GM21619 (cell line): ENCODE data around the gene CRISPLD2.

Source experiments
- ATAC-seq: cut with Tn5 transposase; IDR thresholded peaks from one replicate; pipeline ENCODE4 v1.9.1; 2021; ENCODE audit not compliant: unreplicated experiment

The CRISPLD2 gene

GRCh38 chr16:84879569-84880487 lies 60.0 kb downstream of the CRISPLD2 start:
- no peak for ATAC-seq

DNA sequence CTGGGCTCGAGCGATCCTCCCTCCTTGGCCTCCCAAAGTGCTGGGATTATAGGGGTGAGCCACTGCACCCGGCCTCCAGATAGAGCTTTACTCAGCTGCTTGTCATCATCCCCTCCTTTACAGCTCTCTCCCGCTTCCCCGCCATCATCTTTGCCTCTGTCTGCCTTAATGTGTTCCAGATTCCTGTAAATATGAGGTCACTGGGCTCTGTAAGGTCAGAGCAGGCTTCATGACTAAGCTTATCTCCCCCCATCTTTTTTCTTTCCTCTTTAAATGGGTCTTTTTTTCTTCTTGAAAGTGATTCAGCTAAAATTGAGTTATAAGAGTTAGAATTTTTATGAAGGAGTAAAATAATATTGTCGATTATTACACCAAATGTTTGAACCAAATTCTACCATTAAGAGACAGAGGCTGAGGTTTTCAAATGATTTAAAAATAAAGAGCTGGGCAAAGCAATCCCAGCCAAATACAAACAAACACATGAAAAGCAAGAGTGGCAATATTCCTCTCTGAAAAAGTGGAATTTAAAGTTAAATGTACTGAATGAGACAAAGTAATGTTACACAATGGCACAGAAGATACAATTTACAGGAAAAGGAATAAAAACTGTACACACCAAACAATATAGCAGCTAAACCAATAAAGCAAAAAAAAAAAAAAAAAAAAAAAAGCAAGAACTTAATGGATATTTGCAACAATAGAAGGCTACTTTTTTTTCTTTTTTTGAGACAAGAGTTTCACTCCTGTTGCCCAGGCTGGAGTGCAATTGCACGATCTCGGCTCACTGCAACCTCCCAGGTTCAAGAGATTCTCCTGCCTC lies 62.1 kb downstream of the CRISPLD2 start:
- no peak for ATAC-seq

DNA sequence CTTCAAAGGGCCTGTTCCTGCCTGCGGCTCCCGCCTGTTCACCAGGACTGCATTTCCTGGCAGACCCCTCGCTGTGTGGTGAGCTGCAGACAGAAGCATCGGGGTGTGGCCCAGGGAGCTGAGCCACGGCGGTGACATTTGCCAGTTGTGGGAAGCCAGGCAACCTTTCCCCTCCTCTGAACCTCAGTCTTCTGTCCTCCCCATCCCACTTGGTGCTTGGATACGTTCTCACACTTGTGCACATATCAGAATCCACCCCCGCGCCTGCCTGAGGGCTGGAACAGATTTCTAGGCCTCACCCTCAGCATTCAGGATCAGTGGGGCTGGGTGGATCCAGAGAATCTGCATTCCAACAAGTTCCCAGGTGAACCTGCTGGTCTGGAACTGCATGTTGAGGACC lies 63.5 kb downstream of the CRISPLD2 start:
- ATAC-seq, result no peak

- no peak for ATAC-seq
Measured at GRCh38 chr16:84884246-84884595, 64.4 kb downstream of the CRISPLD2 start.

GRCh38 chr16:84884596-84885341 lies 65.0 kb downstream of the CRISPLD2 start:
- ATAC-seq, result no peak

GRCh38 chr16:84885342-84885910 lies 65.6 kb downstream of the CRISPLD2 start:
- no peak for ATAC-seq

- no peak for ATAC-seq
Measured at GRCh38 chr16:84886497-84887090, 66.8 kb downstream of the CRISPLD2 start.

DNA sequence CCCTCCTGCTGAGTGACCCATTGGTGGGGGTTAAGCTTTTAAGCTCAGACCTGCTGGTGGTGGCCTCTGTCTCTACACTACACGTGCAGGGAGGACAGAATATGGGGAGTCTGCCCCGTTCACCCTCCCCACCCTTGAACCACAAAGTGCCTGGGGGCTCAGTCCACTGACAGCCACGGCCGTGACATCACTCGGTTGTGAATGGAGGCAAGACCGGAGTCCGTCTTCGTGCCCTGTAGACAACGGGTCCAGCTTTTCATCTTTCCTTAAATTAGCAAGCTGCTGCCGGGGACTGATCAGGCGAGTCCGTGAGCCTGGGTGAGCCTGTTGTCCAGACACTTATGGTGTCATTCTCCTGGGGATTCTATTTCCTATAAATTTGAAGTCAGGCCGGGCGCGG lies 67.4 kb downstream of the CRISPLD2 start:
- no peak for ATAC-seq

- no peak for ATAC-seq
Measured at GRCh38 chr16:84888450-84888849, 68.7 kb downstream of the CRISPLD2 start.

DNA sequence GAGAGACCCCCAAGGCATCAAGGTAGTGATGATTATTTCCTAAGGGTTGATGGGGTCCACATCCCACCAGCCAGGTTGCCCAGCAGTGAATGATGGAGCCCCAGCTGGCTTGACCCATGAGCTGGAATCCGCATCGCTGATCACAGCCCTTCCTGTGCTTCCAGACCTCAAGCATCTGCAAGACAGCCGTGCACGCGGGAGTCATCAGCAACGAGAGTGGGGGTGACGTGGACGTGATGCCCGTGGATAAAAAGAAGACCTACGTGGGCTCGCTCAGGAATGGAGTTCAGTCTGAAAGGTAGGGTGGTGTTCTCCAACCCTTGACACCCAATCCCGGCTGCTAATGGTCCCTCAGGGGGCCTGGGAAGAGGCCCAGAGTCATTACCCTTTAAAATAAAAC lies 69.3 kb downstream of the CRISPLD2 start:
- no peak for ATAC-seq

- ATAC-seq, result no peak
Measured at GRCh38 chr16:84890427-84890826, 70.6 kb downstream of the CRISPLD2 start.

- no peak for ATAC-seq
Measured at GRCh38 chr16:84891149-84891795, 71.5 kb downstream of the CRISPLD2 start.

DNA sequence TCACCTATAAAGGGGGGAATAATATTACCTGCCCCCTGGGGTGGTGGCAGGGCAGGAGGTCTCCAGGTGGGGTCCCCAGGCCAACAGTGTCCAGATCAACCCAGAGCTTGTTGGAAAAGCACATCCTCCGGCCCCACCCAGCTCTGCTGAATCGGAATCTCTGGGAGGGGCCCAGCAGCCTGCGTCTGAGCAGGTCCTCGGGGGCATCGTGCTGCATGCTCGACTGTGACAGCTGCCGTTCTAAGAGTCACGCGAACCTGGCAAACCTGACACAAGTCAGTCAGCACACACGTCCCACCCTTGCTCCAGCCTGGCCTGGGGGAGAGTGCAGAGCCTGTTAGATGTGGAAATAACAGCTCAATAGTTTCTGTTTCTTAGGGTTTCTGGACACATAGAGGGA lies 72.3 kb downstream of the CRISPLD2 start:
- no peak for ATAC-seq

GRCh38 chr16:84893467-84893848 lies 73.7 kb downstream of the CRISPLD2 start:
- no peak for ATAC-seq

- no peak for ATAC-seq
Measured at GRCh38 chr16:84893849-84894599, 74.2 kb downstream of the CRISPLD2 start.

GRCh38 chr16:84895016-84895415 lies 75.2 kb downstream of the CRISPLD2 start:
- ATAC-seq, result no peak

GRCh38 chr16:84896847-84897246 lies 77.1 kb downstream of the CRISPLD2 start:
- no peak for ATAC-seq

DNA sequence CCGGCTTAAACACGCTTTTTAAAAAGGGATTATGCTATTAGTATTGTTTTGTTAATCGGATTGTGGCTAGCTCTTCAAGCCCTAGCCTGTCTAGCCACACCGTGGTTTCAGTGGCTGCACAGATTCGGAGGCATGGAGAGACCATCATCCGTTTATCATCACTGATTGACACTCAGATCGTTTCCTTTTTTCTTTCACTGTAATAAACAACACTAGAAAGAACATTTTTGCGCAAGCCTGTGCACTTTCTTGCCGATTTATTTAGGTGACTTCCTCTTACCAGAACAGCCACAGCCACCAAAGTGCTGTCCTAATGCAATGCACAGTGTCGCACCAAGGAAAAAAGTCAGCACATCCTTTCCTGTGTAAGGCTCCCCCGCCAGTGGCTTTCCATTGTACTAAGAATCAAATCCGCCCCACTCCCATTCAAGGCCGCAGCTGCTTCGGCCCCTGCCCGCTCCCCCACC lies 78.2 kb downstream of the CRISPLD2 start:
- ATAC-seq, result no peak

DNA sequence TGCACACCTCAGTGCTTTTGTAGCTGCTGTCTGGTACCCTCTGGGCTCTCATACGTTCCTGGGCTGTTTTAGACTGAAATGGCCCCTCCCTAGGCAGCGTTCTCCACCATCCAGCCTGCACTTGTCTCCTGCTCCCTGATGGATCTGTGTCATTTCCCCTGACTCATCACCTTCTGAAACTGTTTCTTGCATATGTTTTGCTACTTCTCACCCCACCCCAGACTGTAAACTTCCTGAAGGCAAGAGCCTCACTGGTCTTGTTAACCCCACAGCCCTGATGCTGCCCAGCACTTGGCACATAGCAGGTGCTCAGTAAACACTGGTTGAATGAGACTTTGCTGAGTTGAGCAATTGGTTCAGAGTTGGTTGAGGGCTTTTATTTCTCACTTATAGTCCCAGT lies 78.7 kb downstream of the CRISPLD2 start:
- no peak for ATAC-seq
